Endodermal cell (in vitro differentiated cells): ENCODE data around the gene NUAK2. TPM values are rescaled to one million over a fixed set of nuclear protein-coding genes. Genes with fewer than 3 reads are reported as not detected.

Experiments used
- DNase-seq: peaks from one replicate; pipeline ENCODE4 v3.0.0-alpha.2; 2017
- H3K27ac ChIP-seq: 2 replicates; pipeline ENCODE4 v1.5.1; 2013; ENCODE audit warnings: mild to moderate bottlenecking, low read depth, low read length, moderate library complexity
- H3K27me3 ChIP-seq: 2 replicates; pipeline ENCODE4 v1.6.1; 2013; ENCODE audit warnings: mild to moderate bottlenecking, low read length, moderate library complexity; ENCODE audit not compliant: insufficient read depth, control insufficient read depth, poor library complexity, severe bottlenecking
- H3K36me3 ChIP-seq: 2 replicates; pipeline ENCODE4 v1.7.0; 2013; ENCODE audit warnings: mild to moderate bottlenecking, low read length, moderate library complexity; ENCODE audit not compliant: control insufficient read depth, insufficient read depth
- H3K4me1 ChIP-seq: one replicate; pipeline ENCODE4 v1.7.0; 2013; ENCODE audit warnings: low read length; ENCODE audit not compliant: control insufficient read depth, insufficient read depth
- H3K4me3 ChIP-seq: 2 replicates; pipeline ENCODE4 v1.5.1; 2013; ENCODE audit warnings: mild to moderate bottlenecking, low read length, moderate library complexity
- H3K9ac ChIP-seq: 2 replicates; pipeline ENCODE4 v1.6.1; 2013; ENCODE audit warnings: mild to moderate bottlenecking, low read length, moderate library complexity; ENCODE audit not compliant: poor library complexity, severe bottlenecking; ENCODE audit errors: extremely low read depth
- H3K9me3 ChIP-seq: 2 replicates; pipeline ENCODE4 v1.6.1; 2013; ENCODE audit warnings: mild to moderate bottlenecking, low read length, moderate library complexity; ENCODE audit not compliant: control insufficient read depth
- H3K27ac Mint-ChIP-seq: 2 replicates; pipeline ENCODE4 v1.8.0; 2020; ENCODE audit warnings: mixed read lengths
- H3K27me3 Mint-ChIP-seq: 2 replicates; pipeline ENCODE4 v1.8.0; 2021; ENCODE audit warnings: mild to moderate bottlenecking, mixed read lengths; ENCODE audit not compliant: insufficient read depth
- H3K36me3 Mint-ChIP-seq: 2 replicates; pipeline ENCODE4 v1.8.0; 2020; ENCODE audit warnings: low read depth, mixed read lengths
- H3K4me1 Mint-ChIP-seq: 2 replicates; pipeline ENCODE4 v1.8.0; 2020; ENCODE audit warnings: mixed read lengths
- H3K4me3 Mint-ChIP-seq: 2 replicates; pipeline ENCODE4 v1.8.0; 2020; ENCODE audit warnings: mild to moderate bottlenecking, moderate library complexity, mixed read lengths
- H3K9me3 Mint-ChIP-seq: 2 replicates; pipeline ENCODE4 v1.8.0; 2020; ENCODE audit warnings: mild to moderate bottlenecking, mixed read lengths
- WGBS, 2 experiments: methylation state at CpG; one replicate each; pipeline versions ENCODE4 v1.1.5 to v1.1.7; 2013; ENCODE audit warnings: missing lambda C conversion rate in 2 of 2, mixed read lengths in 1 of 2; ENCODE audit not compliant: insufficient coverage in 1 of 2, insufficient read length in 1 of 2; 5-methylcytosine and 5-hydroxymethylcytosine counted together
- total RNA-seq, 2 donors: library from RNA; stranded (reverse); fragmentation: NEBNext Ultra II Directional in 1 of 2; extraction: Animal tissue kit (Norgen Biotek cat#: 25700) in 1 of 2; gene quantifications; 2 replicates in 1 of 2; 3 replicates in 1 of 2; pipeline ENCODE4 v1.2.1, GENCODE V29; 2021
- TF ChIP-seq, protein P1 (sequence below): fragments of 200-600 bp; sonication (generic); conservative IDR thresholded peaks from 2 replicates; pipeline ENCODE4 v1.5.0; 2021; ENCODE audit warnings: antibody characterized with exemption, mild to moderate bottlenecking

Gene NUAK2
- total RNA-seq, 2 donors from 2014 or later: 13.4 to 19.1 TPM

GRCh38 chr1:205323794-205324193 lies 2.2 kb upstream of the NUAK2 start:
- Mint-ChIP-seq H3K4me3 (no peak overlapping the region), H3K4me1 (peaks cover 40% of the 10 kb centered on the region), H3K36me3 (peaks cover 3% of the 10 kb centered on the region), H3K27ac (no peak overlapping the region), H3K9me3 (no peaks in the 10 kb centered on the region), H3K27me3 (peaks cover 6% of the 10 kb centered on the region)
- TF ChIP-seq, protein P1, sequence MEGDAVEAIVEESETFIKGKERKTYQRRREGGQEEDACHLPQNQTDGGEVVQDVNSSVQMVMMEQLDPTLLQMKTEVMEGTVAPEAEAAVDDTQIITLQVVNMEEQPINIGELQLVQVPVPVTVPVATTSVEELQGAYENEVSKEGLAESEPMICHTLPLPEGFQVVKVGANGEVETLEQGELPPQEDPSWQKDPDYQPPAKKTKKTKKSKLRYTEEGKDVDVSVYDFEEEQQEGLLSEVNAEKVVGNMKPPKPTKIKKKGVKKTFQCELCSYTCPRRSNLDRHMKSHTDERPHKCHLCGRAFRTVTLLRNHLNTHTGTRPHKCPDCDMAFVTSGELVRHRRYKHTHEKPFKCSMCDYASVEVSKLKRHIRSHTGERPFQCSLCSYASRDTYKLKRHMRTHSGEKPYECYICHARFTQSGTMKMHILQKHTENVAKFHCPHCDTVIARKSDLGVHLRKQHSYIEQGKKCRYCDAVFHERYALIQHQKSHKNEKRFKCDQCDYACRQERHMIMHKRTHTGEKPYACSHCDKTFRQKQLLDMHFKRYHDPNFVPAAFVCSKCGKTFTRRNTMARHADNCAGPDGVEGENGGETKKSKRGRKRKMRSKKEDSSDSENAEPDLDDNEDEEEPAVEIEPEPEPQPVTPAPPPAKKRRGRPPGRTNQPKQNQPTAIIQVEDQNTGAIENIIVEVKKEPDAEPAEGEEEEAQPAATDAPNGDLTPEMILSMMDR: no peak
- H3K36me3 ChIP-seq: peaks cover 6% of the 10 kb centered on the region
- H3K4me1 ChIP-seq: peaks cover 7% of the 10 kb centered on the region
- H3K9me3 ChIP-seq: no peaks in the 10 kb centered on the region
- 88% methylated on average over 6 of the region's 6 CpGs; no CpG with 5 or more reads in 1 of the 2 experiments for WGBS, 2 experiments
- no peak for DNase-seq
- H3K9ac ChIP-seq: no peak overlapping the region
- H3K4me3 ChIP-seq: no peak overlapping the region
- H3K27ac ChIP-seq: no peak overlapping the region
- no peaks in the 10 kb centered on the region for H3K27me3 ChIP-seq

DNA sequence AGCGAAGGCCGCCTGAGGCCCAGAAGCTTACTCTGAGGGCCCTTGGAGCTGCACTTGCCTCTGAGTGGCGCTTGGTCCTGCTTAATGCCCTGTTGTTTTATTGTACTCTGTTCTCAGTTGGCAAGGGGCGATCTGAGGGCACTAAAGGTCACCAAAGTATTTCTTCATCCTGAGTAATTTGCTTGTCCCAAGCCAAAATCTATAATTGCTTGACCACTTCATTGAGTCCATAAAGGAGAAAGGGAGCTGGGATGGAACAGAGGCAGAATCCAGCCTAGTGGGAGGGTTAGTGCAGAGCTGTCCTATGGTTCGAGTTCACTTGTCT lies 376 bp upstream of the NUAK2 start:
- H3K9ac ChIP-seq: no peak overlapping the region
- TF ChIP-seq, protein P1: no peak
- peaks cover 3% of the 10 kb centered on the region for H3K27me3 Mint-ChIP-seq
- H3K4me1 ChIP-seq: peaks cover 22% of the 10 kb centered on the region
- no peak overlapping the region for H3K27ac ChIP-seq
- no peaks in the 10 kb centered on the region for H3K9me3 Mint-ChIP-seq
- H3K27me3 ChIP-seq: no peaks in the 10 kb centered on the region
- WGBS, 2 experiments: 32 to 36% methylated on average over 4 to 5 of the region's 5 CpGs
- peak overlapping the region; percentile 72 for H3K27ac Mint-ChIP-seq
- H3K9me3 ChIP-seq: no peaks in the 10 kb centered on the region
- H3K36me3 Mint-ChIP-seq: peaks cover 3% of the 10 kb centered on the region
- H3K4me3 ChIP-seq: no peak overlapping the region
- H3K4me1 Mint-ChIP-seq: peaks cover 55% of the 10 kb centered on the region
- no peak for DNase-seq
- H3K36me3 ChIP-seq: peaks cover 13% of the 10 kb centered on the region
- H3K4me3 Mint-ChIP-seq: peak overlapping the region; percentile 95

GRCh38 chr1:205319081-205320018 lies 2.2 kb downstream of the NUAK2 start:
- DNase-seq: no peak
- no peaks in the 10 kb centered on the region for H3K9me3 Mint-ChIP-seq
- Histone ChIP-seq H3K4me1 (peaks cover 26% of the 10 kb centered on the region), H3K9ac (peak overlapping the region; percentile 35), H3K9me3 (no peaks in the 10 kb centered on the region), H3K27ac (no peak overlapping the region), H3K27me3 (no peaks in the 10 kb centered on the region), H3K4me3 (peak overlapping the region; percentile 97), H3K36me3 (peaks cover 13% of the 10 kb centered on the region)
- H3K4me1 Mint-ChIP-seq: peaks cover 66% of the 10 kb centered on the region
- H3K4me3 Mint-ChIP-seq: peak overlapping the region; percentile 95
- TF ChIP-seq, protein P1: no peak
- WGBS, 2 experiments: 68 to 83% methylated on average over 3 to 6 of the region's 6 CpGs
- H3K27me3 Mint-ChIP-seq: peaks cover 3% of the 10 kb centered on the region
- peaks cover 3% of the 10 kb centered on the region for H3K36me3 Mint-ChIP-seq
- H3K27ac Mint-ChIP-seq: peak overlapping the region; percentile 83
